ENCODE data around the gene LIN28A. TPM values are rescaled to one million over a fixed set of nuclear protein-coding genes. Genes with fewer than 3 reads are reported as not detected.

Gene LIN28A, protein sequence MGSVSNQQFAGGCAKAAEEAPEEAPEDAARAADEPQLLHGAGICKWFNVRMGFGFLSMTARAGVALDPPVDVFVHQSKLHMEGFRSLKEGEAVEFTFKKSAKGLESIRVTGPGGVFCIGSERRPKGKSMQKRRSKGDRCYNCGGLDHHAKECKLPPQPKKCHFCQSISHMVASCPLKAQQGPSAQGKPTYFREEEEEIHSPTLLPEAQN
- total RNA-seq (2021) = 1,267 and 1,289 TPM in 2 replicates
- long read RNA-seq, full-length matches to known transcripts = 390 of 1,977 reads
- long read RNA-seq, partial matches to known transcripts = 113 of 1,977 reads
- long read RNA-seq, other reads (novel, unspliced or antisense) = 1,474 of 1,977 reads

DNA sequence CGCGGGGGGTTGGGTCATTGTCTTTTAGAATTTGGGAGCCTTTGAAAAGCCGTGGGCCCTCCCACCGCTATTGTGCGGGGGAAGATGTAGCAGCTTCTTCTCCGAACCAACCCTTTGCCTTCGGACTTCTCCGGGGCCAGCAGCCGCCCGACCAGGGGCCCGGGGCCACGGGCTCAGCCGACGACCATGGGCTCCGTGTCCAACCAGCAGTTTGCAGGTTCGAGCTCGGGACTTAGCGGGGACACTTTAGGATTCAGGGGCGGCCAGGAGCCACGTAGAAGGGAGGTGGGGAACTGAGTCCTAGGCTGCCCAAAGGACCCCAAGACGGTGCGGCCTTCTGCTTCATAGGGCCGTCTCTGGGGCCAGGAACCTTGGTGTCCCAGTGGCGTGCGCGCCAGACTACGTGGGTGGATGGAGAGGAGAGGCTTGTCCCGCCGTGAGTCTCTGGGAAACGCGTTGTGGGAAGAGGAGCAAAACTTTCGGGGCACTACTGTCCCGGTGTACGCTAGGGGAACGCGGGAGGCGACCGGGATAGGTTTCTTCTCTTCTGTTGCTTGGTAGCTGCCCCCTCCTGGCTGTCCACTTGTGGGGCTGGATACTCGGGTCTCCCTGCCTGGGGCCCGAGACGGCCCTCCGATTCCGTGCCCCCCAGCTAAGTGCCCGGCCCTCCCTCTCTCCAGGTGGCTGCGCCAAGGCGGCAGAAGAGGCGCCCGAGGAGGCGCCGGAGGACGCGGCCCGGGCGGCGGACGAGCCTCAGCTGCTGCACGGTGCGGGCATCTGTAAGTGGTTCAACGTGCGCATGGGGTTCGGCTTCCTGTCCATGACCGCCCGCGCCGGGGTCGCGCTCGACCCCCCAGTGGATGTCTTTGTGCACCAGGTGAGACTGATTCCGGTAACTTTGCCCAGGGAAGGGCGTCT is at the start of gene LIN28A:
Gene LIN28A (plus strand): TSS at position 112 of the 918 bp plus-strand sequence. CDS start 75 bp downstream, at position 187.
- H2AFZ ChIP-seq (ENCODE audit: low read length) = no peak within 1 kb of the TSS
- no peak within 1 kb of the TSS for H3T11ph ChIP-seq (ENCODE audit: low read length)
- peak within 1 kb of the TSS; percentile 99 for H3K4me3 Mint-ChIP-seq
- peak within 1 kb of the TSS; percentile 42; the same call in 1 of the 2 replicates for H3K4ac ChIP-seq (ENCODE audit: low read depth, low read length)
- peak within 1 kb of the TSS; percentile 88 for H3K14ac ChIP-seq (ENCODE audit: insufficient read depth, low read length)
- H3K23ac ChIP-seq (ENCODE audit: insufficient read length, low read depth, low read length) = no peak within 1 kb of the TSS
- no peaks in the 10 kb centered on the region for H3K27me3 ChIP-seq (ENCODE audit: insufficient read depth, low read length)
- WGBS (ENCODE audit: extremely low coverage, insufficient read length, low lambda C conversion rate) = no CpG with 5 or more reads among the region's 70 CpGs
- no peaks in the 10 kb centered on the region for H3K9me3 ChIP-seq (ENCODE audit: control insufficient read depth, low read depth, low read length)
- H3K36me3 Mint-ChIP-seq (ENCODE audit: insufficient read depth in 1 of 3, low read depth in 3 of 3) = peaks cover 41 to 51% (median 50%) of the 10 kb centered on the region in 3 experiments
- H4K5ac ChIP-seq (ENCODE audit: insufficient read length, low read depth, low read length) = peak within 1 kb of the TSS; percentile 86
- peak within 1 kb of the TSS; percentile 90 for H3K27ac ChIP-seq (ENCODE audit: insufficient read length, low read depth, low read length)
- peak within 1 kb of the TSS; percentile 89 for H2BK12ac ChIP-seq (ENCODE audit: insufficient read length, low read depth, low read length)
- peaks cover 43% of the 10 kb centered on the region for H3K23me2 ChIP-seq (ENCODE audit: insufficient read length, low read depth, low read length, poor library complexity, severe bottlenecking)
- H3K4me1 ChIP-seq (ENCODE audit: insufficient read depth, low read length) = peaks cover 8% of the 10 kb centered on the region
- peak within 1 kb of the TSS; percentile 89 for H3K4me2 ChIP-seq (ENCODE audit: insufficient read depth, insufficient read length, low read length)
- H3K18ac ChIP-seq (ENCODE audit: insufficient read length, low read depth, low read length) = peak within 1 kb of the TSS; percentile 47
- peak within 1 kb of the TSS; percentile 82; the same call in 1 of the 2 replicates for H2BK15ac ChIP-seq (ENCODE audit: low read depth, low read length)
- peak within 1 kb of the TSS; percentile 97 to 100 (median 98) for H3K27ac Mint-ChIP-seq
- no peak for TF ChIP-seq CTCF (conservative IDR thresholded peaks at IDR 0.05)
- H3K4me1 Mint-ChIP-seq = peaks cover 47% of the 10 kb centered on the region in 2 experiments
- no peak within 1 kb of the TSS for H2BK20ac ChIP-seq (ENCODE audit: low read depth, low read length, poor library complexity, severe bottlenecking)
- H2AK5ac ChIP-seq (ENCODE audit: insufficient read length, low read length) = no peak within 1 kb of the TSS
- no peak within 1 kb of the TSS for H4K8ac ChIP-seq (replicated peaks; ENCODE audit: insufficient read length, low read depth, low read length)
- H2BK120ac ChIP-seq (ENCODE audit: low read depth, low read length, poor library complexity, severe bottlenecking) = no peak within 1 kb of the TSS
- no peak for DNase-seq
- H3K27me3 Mint-ChIP-seq (ENCODE audit: low read depth) = peaks cover 2% of the 10 kb centered on the region; the same call in 1 of the 2 replicates
- no peaks in the 10 kb centered on the region; a peak in 1 of 5 replicates for H3K9me3 Mint-ChIP-seq
- peaks cover 22% of the 10 kb centered on the region; the same call in 1 of the 2 replicates for H3K79me2 ChIP-seq (ENCODE audit: insufficient read depth, low read length)
- H3K56ac ChIP-seq (ENCODE audit: insufficient read length, low read depth, low read length) = no peak within 1 kb of the TSS
- H4K91ac ChIP-seq (ENCODE audit: insufficient read length, low read depth, low read length) = peak within 1 kb of the TSS; percentile 94
- no peaks in the 10 kb centered on the region for H4K20me1 ChIP-seq (ENCODE audit: control insufficient read depth, insufficient read depth, insufficient read length)
- peak within 1 kb of the TSS; percentile 80 for H2BK5ac ChIP-seq (ENCODE audit: insufficient read length, low read length)
- H3K79me1 ChIP-seq (ENCODE audit: insufficient read depth, low read depth, low read length, poor library complexity, severe bottlenecking) = no peaks in the 10 kb centered on the region
- H3K9ac ChIP-seq (ENCODE audit: extremely low read depth, insufficient read length, low read length) = peak within 1 kb of the TSS; percentile 98
